HepG2 (cell line): ENCODE results near the gene RPP14. TPM values are rescaled to one million over a fixed set of nuclear protein-coding genes. Genes with fewer than 3 reads are reported as not detected.

ENCODE experiments used
- polyA plus RNA-seq, 8 experiments: library from polyadenylated mRNA; depleted of rRNA in 3 of 8; stranded (reverse) in 7 of 8; unstranded in 1 of 8; fragments of >200 nt; fragmentation: Illumina TruSeq in 4 of 8; extraction: Trizol in 4 of 8; gene quantifications; 2 replicates each; pipeline versions ENCODE4 v1.2.1 to v1.2.3, GENCODE V29; 2011 to 2016; ENCODE audit warnings: low read depth in 4 of 8, missing spikeins in 1 of 8, mixed read lengths in 1 of 8; ENCODE audit not compliant: insufficient read depth in 1 of 8
- small RNA-seq, 3 experiments: library from RNA; depleted of rRNA; stranded (forward); fragments of <200 nt; gene quantifications; one replicate each; pipeline ENCODE3, GENCODE V24; 2012; ENCODE audit warnings: low read depth in 2 of 3, low replicate concordance in 1 of 3; ENCODE audit not compliant: insufficient read length in 3 of 3, insufficient read depth in 2 of 3
- total RNA-seq, 5 experiments: library from RNA; depleted of rRNA; stranded (reverse); fragments of >200 nt; fragmentation: Illumina TruSeq; extraction: Trizol; gene quantifications; 2 replicates each; pipeline ENCODE4 v1.2.3, GENCODE V29; 2016; ENCODE audit warnings: low read depth in 1 of 5

RPP14 gene
- total and polyA plus RNA-seq, 2 of the 13 experiments (the other 11 are each of a cell fraction or from before 2014, with no cell fraction given) = 15.4 to 16.2 TPM

Small RNAs within 50 kb of the gene (small RNA-seq; reads per million reads assigned to genes)
- 0 reads per million in 3 experiments for gene AC098479.1

Other genes with a start within 250 kb of the RPP14 start
- gene DNASE1L3, start 95.3 kb upstream of the RPP14 start, total RNA-seq (2016; rRNA removed; fragmentation: Illumina TruSeq; extraction: Trizol) = 0.55 and 0.86 TPM in 2 replicates
- gene DNASE1L3, start 95.3 kb upstream of the RPP14 start, polyA plus RNA-seq (2011; rRNA removed) = 1.0 and 1.7 TPM in 2 replicates
- gene ABHD6, start 68.5 kb upstream of the RPP14 start, total RNA-seq (2016; rRNA removed; fragmentation: Illumina TruSeq; extraction: Trizol) = 5.7 and 9.0 TPM in 2 replicates
- gene ABHD6, start 68.5 kb upstream of the RPP14 start, polyA plus RNA-seq (2011; rRNA removed) = 16.5 and 17.2 TPM in 2 replicates
- gene HTD2, start 275 bp downstream of the RPP14 start, total RNA-seq (2016; rRNA removed; fragmentation: Illumina TruSeq; extraction: Trizol) = 13.7 and 20.1 TPM in 2 replicates
- gene HTD2, start 275 bp downstream of the RPP14 start, polyA plus RNA-seq (2011; rRNA removed) = 7.8 and 8.6 TPM in 2 replicates
- gene PXK, start 26.6 kb downstream of the RPP14 start, total RNA-seq (2016; rRNA removed; fragmentation: Illumina TruSeq; extraction: Trizol) = 5.8 and 6.4 TPM in 2 replicates
- gene PXK, start 26.6 kb downstream of the RPP14 start, polyA plus RNA-seq (2011; rRNA removed) = 15.2 and 18.6 TPM in 2 replicates
- gene PDHB, start 127.6 kb downstream of the RPP14 start, total RNA-seq (2016; rRNA removed; fragmentation: Illumina TruSeq; extraction: Trizol) = 153 and 229 TPM in 2 replicates
- gene PDHB, start 127.6 kb downstream of the RPP14 start, polyA plus RNA-seq (2011; rRNA removed) = 97.1 and 108 TPM in 2 replicates
- gene KCTD6, start 185.9 kb downstream of the RPP14 start, total RNA-seq (2016; rRNA removed; fragmentation: Illumina TruSeq; extraction: Trizol) = 14.0 and 14.2 TPM in 2 replicates
- 12.0 and 13.4 TPM in 2 replicates for gene KCTD6, start 185.9 kb downstream of the RPP14 start, polyA plus RNA-seq (2011; rRNA removed)
- gene ACOX2, start 230.9 kb downstream of the RPP14 start, total RNA-seq (2016; rRNA removed; fragmentation: Illumina TruSeq; extraction: Trizol) = 41.1 and 42.6 TPM in 2 replicates
- 98.5 and 105 TPM in 2 replicates for gene ACOX2, start 230.9 kb downstream of the RPP14 start, polyA plus RNA-seq (2011; rRNA removed)